ENCODE measurements around the gene ALG12. TPM values are rescaled to one million over a fixed set of nuclear protein-coding genes. Genes with fewer than 3 reads are reported as not detected.

Gene ALG12
- total RNA-seq, 2 donors from 2014 or later = 19.5 to 21.9 TPM

DNA sequence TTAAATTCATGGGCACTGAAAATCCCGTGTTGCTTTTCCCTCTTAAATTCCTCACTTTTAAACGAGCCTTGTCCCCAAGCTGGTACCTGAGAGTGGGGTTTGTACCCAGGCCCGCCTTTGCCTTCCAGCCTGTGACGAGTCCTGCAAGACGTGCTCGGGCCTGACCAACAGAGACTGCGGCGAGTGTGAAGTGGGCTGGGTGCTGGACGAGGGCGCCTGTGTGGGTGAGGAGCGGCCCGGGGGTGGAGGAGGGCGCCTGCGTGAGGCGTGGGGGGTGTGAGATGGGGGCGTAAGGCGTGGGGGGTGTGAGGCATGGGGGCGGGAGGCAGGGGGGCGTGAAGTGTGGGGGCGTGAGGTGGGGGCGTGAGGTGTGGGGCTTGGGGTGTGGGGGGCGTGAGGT is 4.2 kb upstream of the ALG12 start:
- Mint-ChIP-seq H3K36me3 (ENCODE audit: low read depth) (peaks cover 20% of the 10 kb centered on the region), H3K27me3 (no peaks in the 10 kb centered on the region), H3K4me3 (no peak overlapping the region), H3K4me1 (peaks cover 16% of the 10 kb centered on the region), H3K27ac (no peak overlapping the region), H3K9me3 (no peaks in the 10 kb centered on the region)
- ATAC-seq (replicated peaks) = no peak

DNA sequence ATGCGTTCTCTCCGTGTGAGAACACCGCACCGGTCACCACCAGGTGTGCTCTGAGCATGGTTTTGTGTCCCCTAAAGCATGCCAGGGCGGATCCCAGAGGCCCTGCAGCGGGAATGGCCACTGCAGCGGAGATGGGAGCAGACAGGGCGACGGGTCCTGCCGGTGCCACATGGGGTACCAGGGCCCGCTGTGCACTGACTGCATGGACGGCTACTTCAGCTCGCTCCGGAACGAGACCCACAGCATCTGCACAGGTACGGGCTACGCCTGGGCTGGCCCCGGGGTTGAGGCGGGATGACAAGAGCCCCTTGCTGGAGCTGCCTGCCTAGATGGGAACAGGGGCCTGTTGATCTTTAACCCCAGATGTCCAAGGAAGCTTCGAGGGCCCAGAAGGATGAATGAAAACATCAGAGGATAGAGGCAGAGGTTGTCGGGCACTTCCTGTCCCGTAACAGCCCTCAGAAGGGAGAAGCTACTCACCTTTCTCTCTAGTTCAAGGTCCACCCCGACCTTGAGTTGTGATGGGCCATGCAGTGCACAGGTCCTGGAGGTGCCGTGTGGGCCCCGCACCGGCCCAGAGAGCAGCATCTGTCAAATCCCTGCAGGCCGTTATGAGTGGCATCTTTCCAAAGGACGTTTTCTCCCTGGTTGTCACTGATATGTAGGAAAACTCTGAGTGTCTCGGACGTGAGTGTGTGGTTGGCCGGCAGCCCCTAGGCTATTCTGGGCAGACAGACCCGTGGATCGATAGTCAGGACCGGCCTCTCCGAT is 3.5 kb upstream of the ALG12 start:
- Mint-ChIP-seq H3K4me1 (peaks cover 16% of the 10 kb centered on the region), H3K36me3 (ENCODE audit: low read depth) (peaks cover 14% of the 10 kb centered on the region), H3K27me3 (no peaks in the 10 kb centered on the region), H3K9me3 (no peaks in the 10 kb centered on the region), H3K27ac (no peak overlapping the region), H3K4me3 (no peak overlapping the region)
- no peak for ATAC-seq (replicated peaks)

DNA sequence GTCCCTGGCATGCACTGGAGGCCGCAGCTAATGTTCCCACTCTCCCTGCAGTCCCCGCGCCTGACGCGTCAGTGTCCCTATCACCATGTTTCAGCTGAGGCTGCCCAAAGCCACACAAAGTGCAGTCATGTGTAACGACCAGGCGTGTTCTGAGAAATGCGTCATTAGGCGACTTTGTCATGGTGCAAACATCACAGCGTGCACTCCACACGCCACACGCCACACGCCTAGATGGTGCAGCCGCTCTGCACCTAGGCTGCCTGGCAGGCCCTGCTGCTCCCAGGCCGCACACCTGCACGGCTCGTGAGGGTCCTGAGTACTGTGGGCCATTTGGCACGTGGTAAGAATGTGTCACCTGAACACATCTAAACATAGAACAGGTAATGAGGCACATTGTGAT is 2.6 kb upstream of the ALG12 start:
- ATAC-seq (replicated peaks) = no peak
- H3K27ac Mint-ChIP-seq = no peak overlapping the region
- no peak overlapping the region for H3K4me3 Mint-ChIP-seq
- H3K36me3 Mint-ChIP-seq (ENCODE audit: low read depth) = peaks cover 14% of the 10 kb centered on the region
- H3K27me3 Mint-ChIP-seq = no peaks in the 10 kb centered on the region
- H3K4me1 Mint-ChIP-seq = peaks cover 11% of the 10 kb centered on the region
- H3K9me3 Mint-ChIP-seq = no peaks in the 10 kb centered on the region

DNA sequence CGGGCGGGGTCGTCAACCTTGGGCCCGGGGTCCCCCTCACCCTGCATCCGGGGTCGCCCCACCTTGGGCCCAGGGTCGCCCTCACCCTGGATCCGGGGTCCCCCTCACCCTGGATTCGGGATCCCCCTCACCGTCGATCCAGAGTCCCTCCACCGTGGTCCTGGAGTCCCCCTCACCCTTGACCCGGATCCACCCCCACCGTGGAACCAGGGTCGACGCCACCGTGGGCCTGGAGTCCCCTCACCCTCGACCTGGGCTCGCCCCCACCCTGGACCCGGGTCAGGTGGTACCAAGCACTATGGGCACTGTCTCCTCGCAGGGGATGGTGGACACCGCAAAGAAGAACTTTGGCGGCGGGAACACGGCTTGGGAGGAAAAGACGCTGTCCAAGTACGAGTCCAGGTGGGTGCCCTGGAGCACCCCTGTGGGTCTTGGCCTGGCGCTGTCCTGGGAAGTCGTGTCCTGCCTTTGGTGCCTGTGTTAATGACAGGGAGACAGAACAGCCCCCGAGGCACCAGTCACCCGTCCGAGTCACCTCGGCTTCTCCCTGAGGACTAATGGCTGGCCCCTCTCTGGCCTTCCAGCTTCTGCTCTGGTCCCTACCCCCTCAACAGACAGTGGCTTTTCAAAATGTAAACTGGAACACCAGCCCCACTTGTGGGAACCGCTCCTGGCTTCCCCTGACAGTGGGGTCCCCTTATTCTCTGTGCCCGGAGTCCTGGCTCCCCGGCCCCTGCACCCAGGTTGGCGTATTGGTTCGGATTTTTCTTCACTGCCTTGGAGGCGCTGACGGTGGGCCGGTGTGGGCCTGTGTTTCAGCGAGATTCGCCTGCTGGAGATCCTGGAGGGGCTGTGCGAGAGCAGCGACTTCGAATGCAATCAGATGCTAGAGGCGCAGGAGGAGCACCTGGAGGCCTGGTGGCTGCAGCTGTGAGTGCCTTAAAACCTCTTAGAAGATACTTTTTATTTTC is 958 bp upstream of the ALG12 start:
- no peaks in the 10 kb centered on the region for H3K27me3 Mint-ChIP-seq
- peaks cover 5% of the 10 kb centered on the region for H3K4me1 Mint-ChIP-seq
- no peaks in the 10 kb centered on the region for H3K9me3 Mint-ChIP-seq
- H3K4me3 Mint-ChIP-seq = peak overlapping the region; percentile 57
- peak overlapping the region; percentile 28 for H3K27ac Mint-ChIP-seq
- peaks cover 5% of the 10 kb centered on the region for H3K36me3 Mint-ChIP-seq (ENCODE audit: low read depth)
- no peak for ATAC-seq (replicated peaks)

DNA sequence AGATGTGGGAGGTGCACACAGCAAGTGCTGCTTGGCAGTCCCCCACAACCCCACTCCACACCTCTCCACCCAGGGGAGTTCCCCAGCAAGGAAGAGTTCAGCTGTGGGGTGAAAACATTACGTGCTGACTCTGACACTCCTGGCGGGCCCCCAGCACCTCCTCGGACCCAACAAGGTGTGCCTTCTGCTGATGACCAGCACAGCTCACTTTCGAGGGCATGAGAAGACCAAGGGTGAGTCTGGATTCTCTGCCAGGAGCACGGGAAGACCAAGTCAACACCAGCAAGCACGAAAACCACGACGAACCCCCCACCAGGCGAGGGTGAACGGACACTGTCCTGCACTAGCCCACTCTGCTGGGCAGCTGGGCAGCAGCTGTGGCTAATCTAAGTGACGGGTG is 1.4 kb downstream of the ALG12 start:
- Mint-ChIP-seq H3K4me3 (peak overlapping the region; percentile 81), H3K27ac (peak overlapping the region; percentile 79), H3K36me3 (ENCODE audit: low read depth) (peaks cover 16% of the 10 kb centered on the region), H3K27me3 (no peaks in the 10 kb centered on the region), H3K4me1 (peaks cover 5% of the 10 kb centered on the region), H3K9me3 (no peaks in the 10 kb centered on the region)
- ATAC-seq (replicated peaks) = no peak

DNA sequence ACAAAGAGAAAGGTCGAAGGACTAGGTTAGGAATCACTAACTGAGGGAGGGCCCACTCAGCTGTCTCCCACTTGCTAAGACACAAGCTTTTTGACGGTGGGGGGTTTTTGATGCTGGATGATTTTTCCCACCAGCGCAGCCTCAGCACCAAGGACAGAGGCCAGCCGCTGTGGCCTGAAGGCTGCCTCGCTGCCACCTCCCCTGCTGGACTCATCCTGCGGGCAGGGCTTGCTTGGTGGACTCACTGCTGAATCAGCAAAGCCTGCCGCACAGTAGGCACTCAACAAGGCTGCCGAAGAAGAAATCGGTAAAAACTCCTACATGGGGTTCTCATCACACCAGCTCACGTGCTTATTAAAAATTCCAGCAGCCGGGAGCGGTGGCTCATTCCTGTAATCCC is 2.6 kb downstream of the ALG12 start:
- H3K27me3 Mint-ChIP-seq = no peaks in the 10 kb centered on the region
- H3K36me3 Mint-ChIP-seq (ENCODE audit: low read depth) = peaks cover 16% of the 10 kb centered on the region
- H3K27ac Mint-ChIP-seq = no peak overlapping the region
- no peak for ATAC-seq (replicated peaks)
- no peaks in the 10 kb centered on the region for H3K9me3 Mint-ChIP-seq
- no peak overlapping the region for H3K4me3 Mint-ChIP-seq
- peaks cover 5% of the 10 kb centered on the region for H3K4me1 Mint-ChIP-seq

DNA sequence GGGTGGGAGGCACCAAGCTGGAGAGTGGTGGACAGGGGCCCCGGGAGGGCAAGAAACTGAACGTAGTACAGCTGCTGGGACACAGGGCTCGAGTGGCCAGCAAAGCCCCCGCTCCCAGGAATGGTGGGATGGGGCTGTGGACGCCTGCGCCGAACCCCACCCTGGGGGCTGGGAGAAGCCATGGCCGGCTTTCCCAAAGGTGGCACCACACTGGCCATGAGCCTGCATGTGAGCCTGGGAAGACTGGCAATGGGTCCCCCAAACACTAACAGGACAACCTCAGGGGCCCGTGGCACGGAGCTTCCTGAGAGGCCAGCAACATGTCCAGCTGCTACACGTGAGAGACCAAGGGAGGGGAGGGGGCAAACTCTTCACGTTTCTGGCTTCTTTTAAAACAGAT is 4.0 kb downstream of the ALG12 start:
- H3K9me3 Mint-ChIP-seq = no peaks in the 10 kb centered on the region
- no peaks in the 10 kb centered on the region for H3K4me1 Mint-ChIP-seq
- H3K27ac Mint-ChIP-seq = no peak overlapping the region
- peaks cover 24% of the 10 kb centered on the region for H3K36me3 Mint-ChIP-seq (ENCODE audit: low read depth)
- H3K27me3 Mint-ChIP-seq = no peaks in the 10 kb centered on the region
- ATAC-seq (replicated peaks) = no peak
- H3K4me3 Mint-ChIP-seq = no peak overlapping the region

DNA sequence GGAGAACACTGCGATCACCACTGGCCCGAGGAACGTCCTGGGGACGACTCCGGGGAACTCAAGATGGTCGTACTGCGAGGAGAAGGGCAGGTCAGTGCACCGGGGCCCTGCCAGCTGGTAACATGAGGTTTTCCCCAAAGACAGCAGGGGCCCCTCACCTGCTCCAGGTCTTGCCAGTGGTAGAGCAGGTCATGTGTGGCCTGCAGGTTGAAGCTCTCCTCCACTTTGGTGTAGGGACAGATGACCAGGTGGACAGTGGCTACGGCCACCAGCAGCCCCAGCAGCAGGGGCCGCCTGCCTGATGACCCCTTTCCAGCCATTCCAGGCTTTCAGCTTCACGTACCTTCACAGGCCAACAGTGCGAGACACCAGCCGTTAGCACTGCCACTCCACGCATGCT is 4.8 kb downstream of the ALG12 start:
- ATAC-seq (replicated peaks) = no peak
- Mint-ChIP-seq H3K36me3 (ENCODE audit: low read depth) (peaks cover 32% of the 10 kb centered on the region), H3K4me3 (no peak overlapping the region), H3K27me3 (no peaks in the 10 kb centered on the region), H3K9me3 (no peaks in the 10 kb centered on the region), H3K27ac (no peak overlapping the region), H3K4me1 (no peaks in the 10 kb centered on the region)

DNA sequence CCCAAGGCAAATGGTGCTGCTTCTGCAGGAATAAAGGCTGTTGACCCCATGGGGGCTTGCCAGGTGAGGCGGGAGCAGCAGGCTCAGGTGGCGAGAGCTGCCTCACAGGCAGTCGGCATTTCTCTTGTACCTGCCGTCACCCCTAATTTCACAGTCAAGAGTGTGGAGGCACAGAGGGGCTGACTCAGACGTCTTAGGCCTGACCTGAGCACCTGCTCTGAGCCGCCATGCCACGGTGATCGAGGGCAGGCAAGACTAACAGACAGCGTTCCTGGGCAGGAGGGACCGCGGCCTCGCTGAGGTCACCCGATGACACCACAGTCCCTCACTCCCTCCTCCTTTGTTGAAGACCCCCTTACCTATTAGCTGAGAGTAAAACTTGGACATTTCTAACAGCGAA is 5.2 kb downstream of the ALG12 start:
- Mint-ChIP-seq H3K36me3 (ENCODE audit: low read depth) (peaks cover 34% of the 10 kb centered on the region), H3K9me3 (no peaks in the 10 kb centered on the region), H3K4me1 (no peaks in the 10 kb centered on the region), H3K27ac (no peak overlapping the region), H3K4me3 (no peak overlapping the region), H3K27me3 (no peaks in the 10 kb centered on the region)
- no peak for ATAC-seq (replicated peaks)

DNA sequence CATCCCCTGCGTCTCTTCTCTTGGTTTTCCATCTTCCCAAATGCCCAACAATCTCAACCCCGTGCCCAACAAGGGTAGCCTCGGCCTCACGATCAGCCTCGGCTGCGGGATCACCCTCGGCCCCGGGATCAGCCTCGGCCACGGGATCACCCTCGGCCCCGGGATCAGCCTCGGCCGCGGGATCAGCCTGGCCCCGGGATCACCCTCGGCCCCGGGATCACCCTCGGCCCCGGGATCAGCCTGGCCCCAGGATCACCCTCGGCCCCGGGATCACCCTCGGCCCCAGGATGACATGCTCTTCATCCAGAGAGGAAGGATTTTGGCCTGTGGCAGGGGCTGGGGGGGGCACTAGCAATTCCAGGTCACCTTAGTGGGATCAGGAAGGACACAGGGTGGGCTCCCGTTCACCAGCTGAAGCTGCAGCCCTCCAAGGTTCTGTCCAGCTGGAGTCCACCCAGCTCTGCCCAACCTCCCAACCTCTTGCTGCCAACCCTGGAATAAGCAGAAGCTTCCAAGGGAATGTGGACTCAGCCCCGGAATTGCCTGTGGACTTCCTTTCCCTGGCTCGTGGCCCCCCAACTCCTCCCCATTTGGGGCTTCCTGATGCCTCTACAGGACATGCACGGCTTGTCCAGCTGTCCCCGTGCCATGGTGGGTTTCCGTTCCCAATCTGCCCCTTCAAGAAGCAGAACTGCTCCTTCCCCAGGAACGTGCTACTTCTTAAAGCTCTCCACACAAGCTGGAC is 6.2 kb downstream of the ALG12 start:
- Mint-ChIP-seq H3K4me3 (no peak overlapping the region), H3K9me3 (no peaks in the 10 kb centered on the region), H3K27me3 (no peaks in the 10 kb centered on the region), H3K4me1 (no peaks in the 10 kb centered on the region), H3K36me3 (ENCODE audit: low read depth) (peaks cover 43% of the 10 kb centered on the region), H3K27ac (no peak overlapping the region)
- ATAC-seq (replicated peaks) = no peak

DNA sequence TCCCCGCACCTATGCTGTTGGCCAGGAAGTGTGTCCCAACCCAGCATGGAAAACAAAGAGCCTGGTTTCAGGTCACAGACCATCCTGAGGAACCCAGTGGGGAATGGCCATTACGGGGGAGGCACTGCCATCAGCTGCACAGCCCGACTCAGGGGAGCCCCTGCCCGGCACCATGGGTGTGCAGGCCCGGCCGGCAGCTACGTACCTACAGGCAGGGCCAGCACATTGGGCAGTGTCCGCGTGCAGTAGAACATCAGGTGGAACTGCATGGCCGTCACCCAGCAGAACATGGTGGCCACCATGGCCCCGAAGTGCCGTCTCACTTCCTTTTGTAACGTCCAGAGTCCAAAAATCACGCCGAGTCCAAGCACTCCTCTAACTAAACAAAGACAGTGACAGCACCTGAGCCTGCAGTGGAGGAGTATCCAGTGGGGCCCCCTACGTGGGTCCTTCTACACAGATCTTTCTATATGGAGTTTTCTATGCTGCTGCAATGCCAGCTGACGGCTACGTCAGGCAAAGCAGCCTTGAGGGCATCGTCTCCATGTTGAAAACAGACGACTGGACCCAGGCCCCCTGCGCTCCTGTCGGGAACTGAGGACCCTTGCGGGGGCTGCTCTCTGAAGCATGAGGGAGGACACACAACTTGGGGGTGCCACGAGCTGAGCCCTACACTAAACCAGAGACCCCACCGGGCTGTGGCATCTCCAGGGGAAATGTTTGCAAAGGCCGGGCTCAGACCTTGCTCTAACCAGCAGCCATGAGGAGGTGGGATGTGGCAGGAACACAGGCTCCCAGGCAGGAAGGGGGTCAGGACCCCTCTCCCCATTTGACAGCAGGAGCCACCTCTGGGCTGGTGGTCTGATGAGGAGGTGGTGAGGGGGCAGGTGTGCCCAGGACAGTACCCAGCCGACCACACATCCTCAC is 7.7 kb downstream of the ALG12 start:
- H3K4me3 Mint-ChIP-seq = no peak overlapping the region
- H3K27me3 Mint-ChIP-seq = no peaks in the 10 kb centered on the region
- no peaks in the 10 kb centered on the region for H3K9me3 Mint-ChIP-seq
- H3K4me1 Mint-ChIP-seq = peaks cover 2% of the 10 kb centered on the region
- H3K27ac Mint-ChIP-seq = no peak overlapping the region
- peaks cover 49% of the 10 kb centered on the region for H3K36me3 Mint-ChIP-seq (ENCODE audit: low read depth)
- no peak for ATAC-seq (replicated peaks)

DNA sequence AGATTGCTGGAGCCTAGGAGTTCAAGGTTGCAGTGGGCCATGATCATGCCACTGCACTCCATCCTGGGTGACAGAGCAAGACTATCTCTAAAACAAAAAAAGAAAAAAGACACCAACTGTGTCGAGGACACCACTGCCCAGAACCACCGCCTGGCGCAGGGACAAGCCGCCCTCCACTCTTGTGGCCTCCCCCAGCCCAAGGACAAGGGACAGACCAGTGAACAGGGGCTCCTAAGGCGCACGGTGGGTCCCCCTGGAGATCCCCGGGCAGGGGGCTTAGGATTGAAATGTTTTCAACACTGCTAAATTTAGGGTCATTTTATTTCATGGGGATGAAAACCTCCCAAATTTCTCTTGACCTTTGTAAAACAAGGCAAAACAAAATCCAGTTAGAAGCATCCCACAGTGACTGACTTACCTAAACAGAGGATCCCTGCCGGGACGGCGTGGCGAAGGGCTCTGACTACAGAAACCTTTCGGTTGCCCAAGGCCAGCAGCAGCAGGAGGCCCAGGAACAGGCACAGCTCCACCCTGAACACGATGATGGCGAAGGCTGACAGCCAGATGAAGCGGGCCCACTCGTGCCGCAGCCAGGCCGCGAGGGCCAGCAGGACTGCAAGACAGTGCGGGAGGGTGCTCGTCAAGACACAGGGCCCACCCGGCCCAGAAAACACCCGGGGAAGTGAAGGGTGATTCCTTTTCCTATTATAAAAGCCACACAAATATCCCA is 8.6 kb downstream of the ALG12 start:
- Mint-ChIP-seq H3K27me3 (no peaks in the 10 kb centered on the region), H3K4me3 (no peak overlapping the region), H3K36me3 (ENCODE audit: low read depth) (peaks cover 54% of the 10 kb centered on the region), H3K9me3 (no peaks in the 10 kb centered on the region), H3K27ac (no peak overlapping the region), H3K4me1 (peaks cover 4% of the 10 kb centered on the region)
- ATAC-seq (replicated peaks) = no peak

DNA sequence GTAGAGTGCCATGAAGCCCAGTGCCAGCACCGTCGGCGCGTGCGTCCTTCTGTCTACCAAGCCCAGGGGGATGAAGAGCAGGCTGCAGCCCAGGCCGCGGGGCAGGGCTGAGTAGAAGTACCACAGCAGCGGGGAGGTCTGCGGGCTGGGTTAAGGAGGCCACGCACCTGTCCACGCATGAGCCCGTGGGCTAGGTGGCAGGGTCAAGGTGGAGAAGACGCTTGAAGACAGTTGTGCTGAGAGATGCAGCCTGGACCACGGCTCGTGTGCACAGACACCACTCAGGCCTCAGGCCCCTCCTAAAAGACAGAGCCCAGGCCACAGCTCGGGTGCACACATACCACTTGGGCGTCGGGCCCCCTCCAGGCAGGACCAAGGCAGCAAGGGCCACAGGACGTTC is 10.4 kb downstream of the ALG12 start:
- Mint-ChIP-seq H3K4me1 (peaks cover 4% of the 10 kb centered on the region), H3K36me3 (ENCODE audit: low read depth) (peaks cover 60% of the 10 kb centered on the region), H3K9me3 (no peaks in the 10 kb centered on the region), H3K27me3 (no peaks in the 10 kb centered on the region), H3K4me3 (no peak overlapping the region), H3K27ac (no peak overlapping the region)
- no peak for ATAC-seq (replicated peaks)

Data from activated T-helper 17 cell treated with anti-CD3 and anti-CD28 coated beads, Interleukin-2, amount 50 U/mL, for 72 hours (primary cell).